Measurements from ENCODE around the gene APOBEC3G. TPM values are rescaled to one million over a fixed set of nuclear protein-coding genes. Genes with fewer than 3 reads are reported as not detected.

APOBEC3G gene
- total and polyA plus RNA-seq, 3 experiments from 2014 or later = 158 to 256 (median 165) TPM

DNA sequence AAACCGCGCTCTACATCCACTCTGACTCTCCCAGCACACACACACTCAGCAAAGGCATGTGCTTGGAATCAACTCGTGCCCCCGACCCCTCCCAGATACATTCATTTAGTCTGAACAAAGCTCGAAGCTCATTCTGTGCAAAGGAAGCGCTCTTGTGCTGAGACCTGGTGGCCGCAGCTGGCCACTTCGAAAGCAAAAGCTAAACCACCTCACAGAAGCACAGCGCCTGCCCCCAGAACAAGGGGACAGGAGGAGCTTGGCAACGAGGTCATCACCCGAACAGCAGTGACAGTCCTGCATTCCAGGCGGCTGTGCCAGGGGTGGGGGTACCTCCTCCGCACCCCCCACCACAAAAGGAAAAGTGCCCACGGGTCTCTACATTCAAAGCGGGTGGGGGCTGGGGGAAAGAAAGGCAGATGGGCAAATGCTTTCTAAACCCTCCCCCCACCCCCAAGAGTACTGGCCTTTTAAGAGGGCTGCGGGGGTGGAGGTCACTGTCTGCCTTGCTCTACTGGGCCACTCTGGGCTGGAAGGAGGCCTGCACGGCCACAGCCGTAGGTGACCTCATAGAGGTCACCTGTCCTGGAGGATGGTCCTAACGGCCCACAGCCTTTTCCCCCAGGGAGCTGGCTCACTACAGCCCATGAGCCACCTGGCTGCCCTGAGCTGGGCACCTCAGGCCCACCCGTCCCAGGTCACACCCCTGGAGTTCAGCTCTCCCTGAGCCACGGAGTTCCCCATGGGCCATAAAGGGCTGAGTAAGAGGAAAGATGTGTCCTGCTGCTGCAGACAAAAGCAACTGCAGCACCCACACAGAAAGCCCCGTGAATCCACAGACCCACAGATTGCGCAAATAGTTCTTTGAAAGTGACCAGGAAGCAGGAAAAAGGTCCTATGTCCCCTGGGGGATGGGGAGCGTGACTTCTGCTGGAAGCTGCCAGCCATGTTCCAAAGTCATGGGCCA is 54.1 kb downstream of the APOBEC3G start:
- peak overlapping the region in 4 of 8 donors; percentile 6 to 61 (median 35) for H3K27ac Mint-ChIP-seq
- H3K36me3 Mint-ChIP-seq = peaks cover 0 to 47% (median 2%) of the 10 kb centered on the region in 3 donors
- POLR2A ChIA-PET = no interaction called here
- Histone ChIP-seq H3K36me3 (ENCODE audit: insufficient read depth, low read length) (no peaks in the 10 kb centered on the region), H3K9me3 (ENCODE audit: low read length) (no peaks in the 10 kb centered on the region), H3K27ac (ENCODE audit: low read depth, low read length) (no peak overlapping the region), H3K4me3 (ENCODE audit: low read length) (no peak overlapping the region), H3K27me3 (ENCODE audit: insufficient read depth, low read length, poor library complexity, severe bottlenecking) (no peaks in the 10 kb centered on the region), H3K4me1 (ENCODE audit: insufficient read depth, low read length) (no peaks in the 10 kb centered on the region)
- H3K4me3 Mint-ChIP-seq = no peak overlapping the region
- CTCF ChIA-PET = interaction anchor here (0.7 to 1.0 kb wide), 2 partner anchors 49 to 158 kb away, joined by 3 read pairs; no protein-coding TSS in a partner anchor
- no peak for DNase-seq
- peaks cover 2 to 5% (median 3%) of the 10 kb centered on the region in 3 donors for H3K4me1 Mint-ChIP-seq
- no peaks in the 10 kb centered on the region for H3K9me3 Mint-ChIP-seq
- H3K27me3 Mint-ChIP-seq = no peaks in the 10 kb centered on the region

DNA sequence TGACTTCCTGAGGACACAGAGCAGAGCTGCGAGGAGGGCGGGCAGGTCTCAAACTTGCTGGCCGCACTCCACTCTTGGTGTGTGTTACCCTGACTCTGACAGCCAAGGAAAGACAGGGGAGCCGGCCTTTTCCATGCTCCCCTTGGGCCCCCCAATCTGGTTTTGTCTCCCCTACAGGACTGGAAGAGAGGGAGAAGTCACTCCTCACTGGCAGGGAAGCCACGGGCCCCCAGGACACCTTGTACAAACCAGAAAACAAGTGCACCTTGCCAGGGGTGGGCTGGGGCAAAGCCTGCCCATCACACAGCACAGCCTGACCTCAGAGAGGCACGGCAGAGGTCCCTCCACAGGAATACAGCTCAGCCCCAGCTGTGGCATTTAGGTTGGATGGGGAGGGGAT is 55.2 kb downstream of the APOBEC3G start:
- no peaks in the 10 kb centered on the region for H3K9me3 ChIP-seq (ENCODE audit: low read length)
- no peaks in the 10 kb centered on the region for H3K27me3 ChIP-seq (ENCODE audit: insufficient read depth, low read length, poor library complexity, severe bottlenecking)
- H3K4me1 ChIP-seq (ENCODE audit: insufficient read depth, low read length) = no peaks in the 10 kb centered on the region
- H3K36me3 ChIP-seq (ENCODE audit: insufficient read depth, low read length) = no peaks in the 10 kb centered on the region
- no peak overlapping the region for H3K27ac ChIP-seq (ENCODE audit: low read depth, low read length)
- Mint-ChIP-seq H3K27me3 (no peaks in the 10 kb centered on the region), H3K4me1 (peaks cover 2 to 8% (median 5%) of the 10 kb centered on the region in 3 donors), H3K4me3 (no peak overlapping the region), H3K27ac (peak overlapping the region in 1 of 8 donors; percentile 92), H3K36me3 (peaks cover 0 to 53% (median 5%) of the 10 kb centered on the region in 3 donors), H3K9me3 (no peaks in the 10 kb centered on the region)
- POLR2A ChIA-PET = no interaction called here
- CTCF ChIA-PET = no interaction called here
- H3K4me3 ChIP-seq (ENCODE audit: low read length) = no peak overlapping the region
- no peak for DNase-seq

DNA sequence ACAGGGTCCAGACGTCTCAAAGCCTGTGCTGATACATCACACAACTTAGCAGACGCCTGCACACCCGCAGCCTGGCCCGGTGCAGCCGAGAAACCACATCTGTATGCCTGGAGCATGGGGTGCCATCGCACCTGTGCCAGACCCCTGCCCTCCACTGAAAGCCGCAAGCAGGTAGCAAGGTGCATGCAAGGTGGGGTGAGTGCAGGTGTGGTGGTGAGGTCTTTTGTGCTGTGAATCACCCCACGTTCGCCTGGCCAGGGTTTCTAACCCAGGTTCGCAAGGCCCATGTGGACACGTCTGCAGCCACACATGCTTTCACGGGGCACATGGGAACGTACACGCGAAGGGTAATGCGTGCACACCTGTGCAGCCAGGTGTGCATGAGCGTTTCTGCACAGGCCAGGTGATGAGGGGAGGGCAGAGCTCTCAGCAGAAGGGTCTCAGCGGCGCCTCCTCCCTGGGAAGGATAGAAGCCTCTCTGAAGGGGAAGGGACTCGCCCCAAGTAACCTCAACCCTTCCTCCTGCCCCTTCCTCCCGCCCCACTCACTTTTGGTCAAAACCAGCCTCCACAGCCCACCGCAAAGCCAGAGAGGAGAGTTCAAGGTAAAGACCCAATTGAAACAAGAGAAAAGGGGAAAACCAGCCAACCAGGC is 55.9 kb downstream of the APOBEC3G start:
- Histone ChIP-seq H3K4me1 (ENCODE audit: insufficient read depth, low read length) (no peaks in the 10 kb centered on the region), H3K36me3 (ENCODE audit: insufficient read depth, low read length) (no peaks in the 10 kb centered on the region), H3K9me3 (ENCODE audit: low read length) (no peaks in the 10 kb centered on the region), H3K4me3 (ENCODE audit: low read length) (no peak overlapping the region), H3K27me3 (ENCODE audit: insufficient read depth, low read length, poor library complexity, severe bottlenecking) (no peaks in the 10 kb centered on the region), H3K27ac (ENCODE audit: low read depth, low read length) (no peak overlapping the region)
- no peak for DNase-seq
- Mint-ChIP-seq H3K9me3 (no peaks in the 10 kb centered on the region), H3K4me1 (peaks cover 2 to 8% (median 5%) of the 10 kb centered on the region in 3 donors), H3K36me3 (peaks cover 0 to 53% (median 5%) of the 10 kb centered on the region in 3 donors), H3K4me3 (no peak overlapping the region), H3K27ac (no peak overlapping the region), H3K27me3 (no peaks in the 10 kb centered on the region)
- ChIA-PET CTCF (interaction anchor here (1.2 to 1.8 kb wide), 2 partner anchors 18 to 183 kb away, joined by 3 to 5 read pairs; no protein-coding TSS in a partner anchor), POLR2A (no interaction called here)

- POLR2A ChIA-PET = no interaction called here
- Mint-ChIP-seq H3K27ac (peak overlapping the region in 1 of 8 donors; percentile 68), H3K4me3 (no peak overlapping the region), H3K4me1 (peaks cover 2 to 14% (median 5%) of the 10 kb centered on the region in 3 donors), H3K9me3 (no peaks in the 10 kb centered on the region), H3K27me3 (no peaks in the 10 kb centered on the region), H3K36me3 (peaks cover 0 to 59% (median 5%) of the 10 kb centered on the region in 3 donors)
- H3K27ac ChIP-seq (ENCODE audit: low read depth, low read length) = no peak overlapping the region
- CTCF ChIA-PET = interaction anchor here (1.2 to 1.8 kb wide), 2 partner anchors 17 to 182 kb away, joined by 3 to 5 read pairs; no protein-coding TSS in a partner anchor
- H3K36me3 ChIP-seq (ENCODE audit: insufficient read depth, low read length) = no peaks in the 10 kb centered on the region
- no peak for DNase-seq
- no peak overlapping the region for H3K4me3 ChIP-seq (ENCODE audit: low read length)
- no peaks in the 10 kb centered on the region for H3K27me3 ChIP-seq (ENCODE audit: insufficient read depth, low read length, poor library complexity, severe bottlenecking)
- no peaks in the 10 kb centered on the region for H3K4me1 ChIP-seq (ENCODE audit: insufficient read depth, low read length)
- H3K9me3 ChIP-seq (ENCODE audit: low read length) = no peaks in the 10 kb centered on the region
Observed at GRCh38 chr22:39133871-39134270, 56.8 kb downstream of the APOBEC3G start.

GRCh38 chr22:39134366-39135091 is 57.5 kb downstream of the APOBEC3G start:
- Mint-ChIP-seq H3K9me3 (no peaks in the 10 kb centered on the region), H3K36me3 (peaks cover 0 to 56% (median 5%) of the 10 kb centered on the region in 3 donors), H3K4me1 (peaks cover 2 to 14% (median 5%) of the 10 kb centered on the region in 3 donors), H3K27ac (peak overlapping the region in 1 of 8 donors; percentile 38), H3K27me3 (no peaks in the 10 kb centered on the region), H3K4me3 (no peak overlapping the region)
- DNase-seq = no peak
- no peaks in the 10 kb centered on the region for H3K4me1 ChIP-seq (ENCODE audit: insufficient read depth, low read length)
- no peak overlapping the region for H3K27ac ChIP-seq (ENCODE audit: low read depth, low read length)
- POLR2A ChIA-PET = interaction anchor here (0.6 kb wide), 1 partner anchor 181 kb away, joined by 3 read pairs; no protein-coding TSS in a partner anchor
- CTCF ChIA-PET = interaction anchor here (1.2 to 2.0 kb wide), 6 partner anchors 14 to 182 kb away, joined by 3 to 6 read pairs (median 4); no protein-coding TSS in a partner anchor
- H3K36me3 ChIP-seq (ENCODE audit: insufficient read depth, low read length) = no peaks in the 10 kb centered on the region
- H3K4me3 ChIP-seq (ENCODE audit: low read length) = no peak overlapping the region
- H3K9me3 ChIP-seq (ENCODE audit: low read length) = no peaks in the 10 kb centered on the region
- H3K27me3 ChIP-seq (ENCODE audit: insufficient read depth, low read length, poor library complexity, severe bottlenecking) = no peaks in the 10 kb centered on the region

DNA sequence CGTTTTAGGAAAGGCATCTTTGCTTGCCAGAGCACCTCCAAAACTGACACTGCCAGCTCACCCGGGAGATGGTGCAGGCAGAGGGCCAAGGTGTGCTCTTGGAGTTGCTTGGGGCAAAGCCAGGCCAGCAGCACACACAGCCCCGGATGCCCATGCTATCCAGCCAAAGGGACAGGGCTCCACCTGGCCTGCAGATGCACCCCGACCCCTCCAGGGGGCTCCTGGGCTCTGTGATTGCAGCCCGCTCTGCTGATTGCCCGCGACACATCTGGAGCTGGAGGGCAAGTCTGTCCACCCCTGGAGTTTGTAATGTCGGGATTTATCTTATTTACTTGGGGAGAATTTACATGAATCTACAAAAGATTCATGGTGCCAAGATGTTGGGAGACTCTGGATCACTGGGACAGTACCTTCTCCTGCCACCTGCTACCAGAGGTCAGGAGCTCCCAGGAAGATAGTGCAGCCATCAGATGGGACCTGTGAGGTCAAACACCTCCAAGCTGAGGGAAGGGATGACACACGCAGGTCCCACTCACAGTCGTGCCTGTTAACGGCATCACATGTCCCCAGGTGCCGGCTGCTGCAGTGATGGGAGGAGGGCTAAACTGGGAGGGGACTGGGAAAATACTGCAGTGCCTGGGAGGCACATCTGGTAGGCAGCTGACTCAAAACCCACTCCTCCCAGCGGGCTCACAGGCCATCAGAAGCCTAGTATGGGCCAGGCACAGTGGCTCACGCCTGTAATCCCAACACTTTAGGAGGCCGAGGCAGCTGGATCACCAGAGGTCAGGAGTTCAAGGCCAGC is 58.2 kb downstream of the APOBEC3G start:
- CTCF ChIA-PET = interaction anchor here (0.7 to 2.0 kb wide), 12 partner anchors 10 to 1325 kb away, joined by 3 to 7 read pairs (median 4); partner anchors contain the start of gene RPL3
- no peaks in the 10 kb centered on the region for H3K36me3 ChIP-seq (ENCODE audit: insufficient read depth, low read length)

DNA sequence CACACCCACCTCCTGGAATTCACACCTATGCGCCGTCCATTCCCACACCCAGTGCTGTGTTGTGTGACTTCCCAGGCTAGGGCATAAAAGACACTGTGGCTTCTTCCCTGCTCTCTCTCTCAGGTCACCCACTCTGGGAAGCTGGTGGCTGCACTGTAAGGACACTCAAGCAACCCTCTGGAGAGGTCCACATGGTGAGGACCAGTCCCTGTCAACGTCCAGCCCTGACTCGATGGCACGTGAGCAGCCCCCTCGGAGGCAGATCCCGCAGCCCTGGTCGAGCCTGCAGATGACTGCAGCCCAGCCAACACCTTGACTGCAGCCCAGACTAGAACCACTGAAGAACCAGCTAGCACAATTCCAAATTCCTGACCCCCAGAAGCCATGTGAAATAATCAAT is 59.2 kb downstream of the APOBEC3G start:
- Mint-ChIP-seq H3K4me1 (peaks cover 0 to 20% (median 5%) of the 10 kb centered on the region in 3 donors), H3K9me3 (no peaks in the 10 kb centered on the region), H3K36me3 (peaks cover 0 to 54% (median 3%) of the 10 kb centered on the region in 3 donors), H3K27ac (peak overlapping the region in 1 of 8 donors; percentile 3), H3K27me3 (no peaks in the 10 kb centered on the region), H3K4me3 (no peak overlapping the region)
- no peaks in the 10 kb centered on the region for H3K27me3 ChIP-seq (ENCODE audit: insufficient read depth, low read length, poor library complexity, severe bottlenecking)
- H3K36me3 ChIP-seq (ENCODE audit: insufficient read depth, low read length) = no peaks in the 10 kb centered on the region
- ChIA-PET CTCF (interaction anchor here (1.2 to 2.0 kb wide), 7 partner anchors 11 to 182 kb away, joined by 3 to 7 read pairs (median 4); partner anchors contain the start of gene RPL3), POLR2A (no interaction called here)
- no peak overlapping the region for H3K4me3 ChIP-seq (ENCODE audit: low read length)
- H3K9me3 ChIP-seq (ENCODE audit: low read length) = no peaks in the 10 kb centered on the region
- H3K4me1 ChIP-seq (ENCODE audit: insufficient read depth, low read length) = no peaks in the 10 kb centered on the region
- no peak overlapping the region for H3K27ac ChIP-seq (ENCODE audit: low read depth, low read length)
- no peak for DNase-seq

More for the DNA sequence above, 58.2 kb downstream of the APOBEC3G start:
- peaks cover 2 to 20% (median 5%) of the 10 kb centered on the region in 3 donors for H3K4me1 Mint-ChIP-seq
- no peak overlapping the region for H3K4me3 Mint-ChIP-seq
- peak in 3 of 5 donors; percentile 34 to 67 (median 38) for DNase-seq
- peak overlapping the region in 1 of 8 donors; percentile 44 for H3K27ac Mint-ChIP-seq
- no peaks in the 10 kb centered on the region for H3K9me3 Mint-ChIP-seq
- H3K27me3 Mint-ChIP-seq = no peaks in the 10 kb centered on the region
- H3K27me3 ChIP-seq (ENCODE audit: insufficient read depth, low read length, poor library complexity, severe bottlenecking) = no peaks in the 10 kb centered on the region
- H3K4me3 ChIP-seq (ENCODE audit: low read length) = no peak overlapping the region
- H3K4me1 ChIP-seq (ENCODE audit: insufficient read depth, low read length) = no peaks in the 10 kb centered on the region
- H3K9me3 ChIP-seq (ENCODE audit: low read length) = no peaks in the 10 kb centered on the region
- POLR2A ChIA-PET = interaction anchor here (0.6 kb wide), 1 partner anchor 180 kb away, joined by 3 read pairs; no protein-coding TSS in a partner anchor
- H3K36me3 Mint-ChIP-seq = peaks cover 0 to 58% (median 5%) of the 10 kb centered on the region in 3 donors
- H3K27ac ChIP-seq (ENCODE audit: low read depth, low read length) = no peak overlapping the region
